Epithelial cell of alveolus of lung (primary cell): Measurements from ENCODE around the gene BBOX1. TPM values are rescaled to one million over a fixed set of nuclear protein-coding genes. Genes with fewer than 3 reads are reported as not detected.

ENCODE experiments used
- total RNA-seq: library from RNA; depleted of rRNA; stranded (reverse); fragments of >200 nt; gene quantifications from 2 replicates; pipeline ENCODE4 v1.2.1, GENCODE V29; 2015

The BBOX1 gene, protein sequence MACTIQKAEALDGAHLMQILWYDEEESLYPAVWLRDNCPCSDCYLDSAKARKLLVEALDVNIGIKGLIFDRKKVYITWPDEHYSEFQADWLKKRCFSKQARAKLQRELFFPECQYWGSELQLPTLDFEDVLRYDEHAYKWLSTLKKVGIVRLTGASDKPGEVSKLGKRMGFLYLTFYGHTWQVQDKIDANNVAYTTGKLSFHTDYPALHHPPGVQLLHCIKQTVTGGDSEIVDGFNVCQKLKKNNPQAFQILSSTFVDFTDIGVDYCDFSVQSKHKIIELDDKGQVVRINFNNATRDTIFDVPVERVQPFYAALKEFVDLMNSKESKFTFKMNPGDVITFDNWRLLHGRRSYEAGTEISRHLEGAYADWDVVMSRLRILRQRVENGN
- 0.56 TPM in 1 of 2 replicates, not detected in the other for total RNA-seq

GRCh38 chr11:27040302-27041115 lies at the start of gene BBOX1:
BBOX1 (plus strand) TSS chr11:27040815; CDS start chr11:27055431, 14,616 bp downstream.

DNA sequence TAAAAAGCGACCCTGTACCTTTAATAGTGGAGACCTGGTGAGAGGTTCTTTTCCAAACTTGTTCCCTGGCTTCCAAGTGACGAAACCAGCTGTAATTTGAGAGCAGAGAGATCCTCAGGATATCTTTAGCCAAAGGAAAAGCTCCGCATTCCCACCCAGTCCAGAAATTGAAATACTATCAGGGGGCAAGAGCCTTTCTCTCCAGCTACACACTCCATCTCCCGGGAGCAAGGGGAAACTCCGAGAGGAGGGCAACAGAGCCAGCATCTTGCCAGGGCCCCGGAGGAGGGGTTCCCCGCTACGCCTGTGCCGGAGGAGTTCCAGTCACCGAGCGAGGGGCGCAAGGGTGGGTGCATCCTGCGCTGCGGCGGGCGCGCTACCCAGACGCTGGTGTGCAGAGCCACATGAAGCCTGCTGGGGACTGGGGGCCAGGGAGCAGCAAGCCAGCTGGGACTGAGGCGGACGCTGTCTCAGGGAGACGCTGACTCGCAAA lies 46.6 kb upstream of the BBOX1 start, which contains the start of gene FIBIN:
Gene FIBIN (plus strand): TSS at position 148 of the 493 bp plus-strand sequence. CDS start 415 bp downstream, outside the sequence.

Other genes starting within 250 kb of the BBOX1 start
- 40.3 and 48.1 TPM in 2 replicates for gene FIBIN, start 46.7 kb upstream of the BBOX1 start, total RNA-seq